ENCODE results near the gene CD82.

Gene CD82

DNA sequence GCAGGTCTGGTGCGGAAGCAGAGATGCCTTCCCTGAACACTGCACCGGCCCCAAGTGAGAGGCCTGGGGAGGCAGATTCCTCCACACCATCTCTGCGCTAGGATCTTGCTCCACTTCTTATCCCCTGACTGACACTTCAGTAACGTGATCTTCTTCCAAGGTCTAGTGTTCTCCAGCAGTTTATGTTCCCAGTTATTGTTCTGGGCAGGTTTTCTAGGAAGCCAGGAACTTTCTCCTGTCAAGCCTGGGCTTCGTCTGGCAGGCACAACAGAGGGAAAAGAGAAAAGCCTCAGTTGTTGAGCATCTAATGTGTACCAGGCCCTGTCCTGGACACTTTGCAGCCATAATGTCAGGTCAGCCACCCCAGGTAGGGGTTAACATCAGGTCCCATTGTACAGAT is 10.5 kb downstream of the CD82 start:
- no peak for DNase-seq (ENCODE audit: low read depth, low spot score)

DNA sequence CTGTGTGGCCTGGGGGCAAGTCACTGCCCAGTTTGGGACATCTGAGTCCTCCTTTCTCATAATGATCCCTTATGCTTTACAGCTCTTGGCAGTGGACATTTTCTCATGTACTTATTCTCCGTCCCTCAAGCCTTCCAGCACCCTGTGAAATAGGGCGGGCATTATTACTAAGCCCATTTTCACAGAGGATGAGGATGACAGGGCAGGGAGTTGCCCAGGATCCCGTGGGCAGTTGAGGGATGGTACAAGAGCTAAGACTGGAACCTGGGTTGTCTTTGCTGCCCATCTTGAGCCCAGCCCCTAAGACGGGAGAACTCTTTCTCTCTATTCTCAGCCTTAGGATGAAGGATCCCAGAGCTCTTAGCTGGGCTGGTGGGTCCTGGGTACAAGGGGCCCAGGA is 11.2 kb downstream of the CD82 start:
- no peak for DNase-seq (ENCODE audit: low read depth, low spot score)

DNA sequence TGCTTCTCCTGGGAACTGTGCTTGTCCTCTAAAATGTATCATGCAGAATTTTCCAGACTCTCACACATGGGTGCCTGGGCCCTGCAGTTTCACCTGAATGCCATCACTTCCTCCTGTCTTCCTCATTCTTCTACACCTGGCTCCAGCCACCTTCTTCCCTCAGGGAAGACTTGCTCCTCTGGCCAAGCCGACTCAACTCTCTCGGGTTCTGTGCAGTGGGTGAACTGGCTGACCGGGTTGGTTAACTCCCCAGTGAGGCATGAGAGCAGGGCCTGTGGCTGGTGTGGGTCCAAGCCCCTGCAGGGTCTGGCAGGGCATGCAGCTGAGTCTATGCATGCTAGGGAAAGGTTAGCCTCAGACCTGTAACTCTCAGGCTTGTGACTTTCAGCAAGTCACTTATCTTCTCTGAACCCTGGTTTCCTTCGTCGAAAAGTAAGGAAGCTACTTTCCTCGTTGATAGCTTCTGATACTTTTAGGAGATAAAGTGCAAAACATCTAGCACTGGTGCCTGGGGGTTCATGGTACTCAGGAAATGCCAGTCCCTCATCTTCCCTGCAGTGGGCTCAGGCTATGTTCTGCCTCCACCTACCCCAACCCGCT is 11.9 kb downstream of the CD82 start:
- DNase-seq (ENCODE audit: low read depth, low spot score), result no peak

DNA sequence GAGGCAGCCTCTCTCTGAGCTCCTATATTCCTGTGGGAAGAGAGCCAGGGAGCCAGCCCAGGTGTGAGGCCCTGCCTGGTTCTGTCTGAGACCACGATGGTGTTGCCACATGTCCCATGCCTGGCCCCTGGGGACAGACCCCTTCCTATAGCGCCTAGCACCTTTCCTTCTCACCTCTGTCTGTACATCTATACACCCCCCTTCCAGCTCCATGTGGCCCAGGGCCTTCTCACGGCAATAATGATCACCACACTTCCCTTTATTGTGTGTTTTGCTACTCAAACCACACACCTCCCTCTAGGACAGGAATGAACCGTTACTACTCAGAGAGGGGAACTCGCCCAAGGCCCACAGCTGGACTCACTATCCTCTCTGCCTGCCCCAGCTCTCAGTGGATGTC is 12.8 kb downstream of the CD82 start:
- no peak for DNase-seq (ENCODE audit: low read depth, low spot score)

DNA sequence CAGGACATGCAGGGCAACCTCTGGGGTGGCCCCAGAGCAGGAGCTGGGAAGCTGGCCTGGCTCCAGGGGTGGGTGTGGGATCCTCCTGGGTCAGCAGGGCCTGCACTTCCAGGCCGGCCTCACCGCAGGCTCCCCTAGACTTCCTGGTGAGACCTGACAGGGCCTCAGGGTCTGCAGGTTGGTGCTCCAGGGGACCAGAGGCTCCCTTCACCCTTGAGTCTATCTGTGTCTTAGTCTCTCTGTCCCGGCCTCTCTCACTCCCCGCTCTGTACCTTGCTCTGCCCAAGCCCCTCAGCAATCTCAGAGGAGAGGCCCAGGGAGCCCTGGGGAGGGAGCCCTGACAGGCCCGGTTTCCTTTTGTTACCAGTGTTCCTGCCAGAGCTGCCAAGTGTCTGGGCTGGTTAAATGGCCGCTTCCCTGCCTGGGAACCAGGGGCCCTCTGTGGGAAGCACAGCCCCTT is 13.9 kb downstream of the CD82 start:
- DNase-seq (ENCODE audit: low read depth, low spot score), result no peak

DNA sequence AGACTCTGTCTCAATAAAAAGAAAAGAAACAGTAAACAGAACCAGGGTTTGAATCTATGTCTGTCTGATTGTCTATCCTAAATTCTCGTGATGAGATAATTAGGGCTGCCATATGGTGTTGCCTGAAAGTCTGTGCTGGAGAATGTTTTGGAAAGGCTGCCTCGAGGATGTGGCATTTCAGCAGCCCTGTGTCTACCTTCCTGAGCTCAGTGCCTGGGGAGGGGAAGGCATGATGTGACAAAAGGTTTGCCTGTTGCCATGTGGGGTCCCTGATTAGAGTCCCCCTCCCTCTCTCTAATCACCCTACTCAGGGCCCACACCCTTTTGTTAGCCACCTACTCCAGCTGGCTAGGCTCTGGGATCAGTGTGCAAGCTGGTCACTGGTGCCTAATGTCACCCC is 15.2 kb downstream of the CD82 start:
- no peak for DNase-seq (ENCODE audit: low read depth, low spot score)

DNA sequence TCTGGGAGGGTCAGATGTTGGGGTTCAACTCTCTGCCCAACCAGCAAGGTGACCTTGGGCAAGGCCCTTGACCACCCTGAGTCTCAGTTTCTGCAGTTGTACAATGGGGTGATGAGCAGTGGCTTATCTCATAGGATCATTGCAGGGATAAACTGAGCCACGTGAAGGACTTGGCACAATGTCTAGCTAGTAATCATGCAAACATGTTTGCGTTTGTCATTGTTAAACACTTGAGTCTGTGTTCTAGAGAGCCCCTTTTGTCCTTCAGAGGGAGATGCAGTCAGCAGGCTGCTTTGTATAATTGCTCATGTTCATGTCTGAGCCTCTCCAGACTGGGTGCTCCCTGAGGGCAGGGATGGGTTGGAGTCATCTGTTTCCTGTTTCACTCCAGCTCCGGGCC is 15.8 kb downstream of the CD82 start:
- DNase-seq (ENCODE audit: low read depth, low spot score), result no peak

DNA sequence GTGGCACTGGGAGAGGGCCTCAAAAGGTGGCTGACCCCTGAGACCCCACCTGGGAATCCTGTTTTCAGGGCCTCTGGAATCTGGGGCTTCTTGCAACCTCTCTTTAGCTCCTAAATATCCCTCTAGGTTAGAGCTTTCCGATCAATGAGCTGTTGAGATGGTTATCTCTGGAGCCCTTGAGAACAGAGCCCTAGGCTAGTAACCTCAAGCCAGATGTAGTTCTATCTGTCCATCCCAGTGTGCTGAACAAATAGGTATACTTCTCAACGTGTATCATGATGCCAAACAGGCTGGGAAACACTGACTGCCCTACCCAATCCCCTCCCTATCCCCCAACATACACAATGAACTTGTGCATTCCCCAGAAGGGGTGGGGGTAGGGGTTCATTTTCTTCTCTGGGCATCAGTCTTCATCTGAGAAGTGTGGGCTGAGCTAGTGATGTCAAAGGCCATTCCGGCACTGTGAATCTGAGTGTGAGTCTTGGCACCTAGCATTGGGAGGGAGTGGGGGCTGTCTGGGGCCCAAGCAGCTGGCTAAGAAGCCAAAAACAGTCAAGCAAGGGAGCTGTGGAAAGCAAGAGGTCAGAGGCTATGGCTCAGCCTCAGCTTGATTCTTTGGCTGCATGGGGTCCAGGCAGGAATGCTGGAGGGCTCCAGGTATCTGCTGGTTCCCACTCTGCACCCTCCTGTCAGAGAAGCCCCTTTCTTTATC is 17.3 kb downstream of the CD82 start:
- DNase-seq (ENCODE audit: low read depth, low spot score), result no peak

DNA sequence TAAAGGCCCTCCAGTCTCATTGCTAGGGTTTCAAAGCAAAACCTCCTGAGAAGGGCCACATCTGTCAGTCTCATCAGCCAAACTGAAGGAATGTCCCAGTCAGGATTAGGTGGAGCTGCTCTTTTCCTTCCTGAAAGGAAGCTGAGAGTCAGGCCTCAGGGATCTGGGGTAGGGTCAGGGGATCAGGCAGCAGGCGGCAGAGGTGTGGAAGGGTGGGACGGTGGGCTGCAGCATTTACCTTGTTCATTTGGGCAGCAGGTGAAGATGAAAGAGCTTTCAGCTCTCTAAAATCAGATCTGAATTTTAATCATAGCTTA is 17.8 kb downstream of the CD82 start:
- DNase-seq (ENCODE audit: low read depth, low spot score), result no peak

DNA sequence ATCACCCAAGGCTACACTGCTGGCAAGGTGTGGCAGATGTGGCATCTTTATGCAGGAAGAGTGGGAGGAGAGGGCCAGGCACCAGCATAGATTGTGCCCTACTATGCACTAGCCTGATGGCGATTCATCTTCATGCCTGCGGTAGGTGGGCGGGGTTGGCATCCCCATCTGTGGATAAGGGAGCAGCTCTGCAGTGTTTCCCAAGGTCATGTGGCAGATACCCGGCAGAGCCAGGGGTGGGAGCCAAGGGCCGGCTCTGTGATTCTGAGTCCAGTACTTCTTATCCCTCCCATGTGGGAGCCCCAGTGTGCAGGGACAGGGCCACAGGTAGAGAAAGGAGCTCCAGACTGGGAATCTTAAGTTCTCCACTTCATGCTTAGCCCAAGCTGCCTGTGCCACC is 20.0 kb downstream of the CD82 start:
- DNase-seq (ENCODE audit: low read depth, low spot score), result no peak

DNA sequence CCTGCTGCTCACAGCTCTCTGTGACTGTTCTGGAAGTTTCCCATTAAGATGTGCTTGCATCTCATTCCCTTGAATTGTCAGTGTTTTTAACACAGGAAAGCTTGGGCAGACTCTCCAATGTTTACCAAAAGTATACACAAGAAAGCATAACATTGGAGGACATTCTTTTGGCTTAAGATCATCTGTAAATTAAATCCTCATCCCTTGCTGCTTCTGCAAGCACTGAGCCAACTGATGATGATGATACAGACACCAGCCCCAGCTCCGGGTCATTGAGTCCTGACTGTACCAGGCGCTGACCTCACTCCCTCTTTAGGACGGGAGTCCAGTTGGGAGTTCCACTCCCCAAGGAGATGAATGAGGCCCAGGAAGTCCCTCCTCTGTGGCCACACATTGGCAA is 23.8 kb downstream of the CD82 start:
- DNase-seq (ENCODE audit: low read depth, low spot score), result no peak

DNA sequence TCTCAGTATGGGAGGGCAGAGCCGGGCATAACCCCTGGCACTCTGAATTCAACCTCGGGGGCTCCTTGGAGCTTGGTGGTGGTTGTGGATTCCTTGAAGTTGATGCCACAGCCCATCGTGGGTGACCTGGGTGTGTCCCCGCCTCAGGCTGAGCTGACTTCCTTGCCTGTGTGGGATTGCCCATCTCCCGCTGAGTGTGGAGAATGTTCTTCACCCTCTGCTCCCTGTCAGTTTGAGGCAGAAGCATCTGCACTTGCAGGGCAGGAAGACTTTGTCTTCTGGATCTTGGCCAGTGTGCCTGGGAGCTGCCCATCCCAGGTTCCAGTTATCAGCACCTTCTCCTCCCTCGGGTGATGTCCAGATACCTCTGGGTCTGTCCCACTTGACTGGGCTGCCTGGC is 25.3 kb downstream of the CD82 start:
- no peak for DNase-seq (ENCODE audit: low read depth, low spot score)

DNA sequence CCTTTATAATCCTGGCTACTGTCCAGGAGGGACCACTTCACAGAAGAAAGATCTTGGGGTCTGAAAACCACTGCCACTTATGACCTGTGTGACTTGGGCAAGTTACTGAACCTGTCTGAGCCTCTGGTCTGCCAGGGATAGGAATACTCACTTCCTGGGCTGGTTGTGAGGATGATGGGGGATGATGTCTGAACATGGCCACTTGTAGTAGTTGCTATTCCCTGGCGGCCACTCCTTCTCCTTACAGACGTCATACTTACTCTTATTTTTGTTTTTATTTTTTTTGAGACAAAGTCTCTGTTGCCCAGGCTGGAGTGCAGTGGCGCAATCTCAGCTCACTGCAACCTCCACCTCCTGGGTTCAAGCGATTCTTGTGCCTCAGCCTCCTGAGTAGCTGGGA is 26.1 kb downstream of the CD82 start:
- no peak for DNase-seq (ENCODE audit: low read depth, low spot score)

DNA sequence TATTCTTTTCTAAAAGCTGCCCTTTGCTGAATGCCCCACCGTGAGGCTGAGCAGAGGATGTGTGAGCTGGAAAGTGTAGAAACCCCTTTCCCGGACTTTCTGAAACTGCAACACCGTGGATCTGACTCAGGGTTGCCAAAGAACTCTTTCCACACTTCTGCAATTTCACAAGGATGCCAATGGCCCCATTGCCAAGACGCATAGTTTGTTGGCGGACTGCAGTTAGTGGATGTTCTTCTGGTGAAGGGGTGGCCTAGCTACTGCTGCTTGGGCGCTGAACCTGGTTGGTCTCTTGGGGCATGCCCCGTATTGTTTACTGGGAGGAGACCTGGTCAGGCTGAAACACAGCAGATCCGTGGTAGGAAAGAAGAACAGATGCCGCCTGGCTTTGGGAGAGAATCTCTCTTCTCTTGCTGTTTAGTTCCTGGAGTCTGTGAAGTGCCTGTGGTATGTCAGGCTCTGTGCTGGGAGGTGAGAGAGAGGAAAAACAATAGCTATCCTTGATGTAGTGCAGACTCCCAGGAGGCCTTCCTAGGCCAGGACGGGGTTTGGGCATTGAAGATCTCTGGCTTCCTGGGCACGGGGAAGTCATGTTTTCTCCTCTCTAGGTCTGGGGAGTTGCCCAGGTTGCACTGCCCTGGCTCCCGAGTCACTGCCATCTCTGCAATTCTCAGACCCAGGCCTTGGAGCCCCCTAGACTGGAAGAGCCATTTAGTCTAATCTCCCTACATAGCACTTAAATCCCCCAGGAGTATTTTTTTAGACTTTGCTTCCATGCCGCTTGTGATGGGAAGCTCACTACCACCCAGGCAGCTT is 26.9 kb downstream of the CD82 start:
- no peak for DNase-seq (ENCODE audit: low read depth, low spot score)

DNA sequence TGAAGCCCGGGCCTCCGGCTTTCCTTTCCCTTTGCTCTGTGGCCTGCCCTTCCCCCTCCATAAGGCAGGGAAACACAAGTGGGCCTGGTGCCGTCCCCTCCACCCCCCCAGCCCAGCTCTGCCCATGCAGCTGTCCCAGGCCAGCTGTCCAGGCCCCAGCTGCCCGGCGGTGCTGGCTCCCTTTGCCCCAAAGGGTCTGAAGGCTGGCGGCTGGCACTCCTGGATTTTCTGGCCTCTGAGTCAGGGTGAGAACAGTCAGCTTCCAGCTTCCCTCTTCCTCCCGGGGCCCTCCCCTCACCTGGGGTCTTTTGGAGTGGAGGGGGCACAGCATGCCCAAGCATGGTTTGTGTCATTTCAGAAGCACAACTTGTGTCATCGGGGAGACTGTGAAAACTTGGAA is 27.8 kb downstream of the CD82 start:
- no peak for DNase-seq (ENCODE audit: low read depth, low spot score)

DNA sequence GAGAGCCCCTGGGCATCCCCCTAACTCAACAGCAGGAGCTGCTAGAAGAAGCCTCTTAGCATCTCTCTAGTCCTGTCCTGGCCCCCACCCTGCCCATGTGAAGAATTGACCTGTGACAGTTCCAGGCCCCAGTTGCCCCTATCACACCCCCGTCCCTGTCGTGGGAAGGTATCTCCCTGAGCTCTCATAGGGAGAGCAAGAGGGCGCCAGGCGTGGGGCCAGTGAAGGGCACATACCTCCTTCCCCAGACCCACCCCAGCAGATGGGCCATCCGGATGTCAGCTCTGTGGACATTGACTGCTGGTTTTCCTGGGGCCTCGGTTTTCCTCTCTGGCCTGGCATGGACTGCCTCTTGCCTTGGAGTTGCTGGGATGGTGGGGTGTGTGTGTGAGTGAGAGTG is 29.5 kb downstream of the CD82 start:
- DNase-seq (ENCODE audit: low read depth, low spot score), result no peak

DNA sequence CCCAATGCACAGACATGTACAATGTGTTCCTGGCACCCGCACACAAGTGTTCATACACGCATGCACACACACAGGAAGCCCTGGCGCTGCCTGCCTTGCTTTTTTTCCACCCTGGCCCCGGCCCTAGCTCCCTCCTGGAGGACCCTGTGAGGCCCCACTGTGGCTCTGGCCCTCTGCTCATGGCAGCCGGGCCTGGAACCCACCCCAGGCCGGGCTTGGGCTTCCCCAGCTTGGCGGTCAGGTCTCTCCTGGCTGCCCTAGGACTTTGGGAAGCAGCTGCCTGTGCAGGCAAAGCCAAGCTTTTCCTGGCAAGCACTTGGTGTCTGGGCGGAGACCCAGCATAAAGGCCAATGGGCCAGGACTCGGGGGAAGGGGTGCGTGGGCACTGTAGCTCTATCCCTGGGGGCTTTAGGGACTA is 30.5 kb downstream of the CD82 start:
- no peak for DNase-seq (ENCODE audit: low read depth, low spot score)

DNA sequence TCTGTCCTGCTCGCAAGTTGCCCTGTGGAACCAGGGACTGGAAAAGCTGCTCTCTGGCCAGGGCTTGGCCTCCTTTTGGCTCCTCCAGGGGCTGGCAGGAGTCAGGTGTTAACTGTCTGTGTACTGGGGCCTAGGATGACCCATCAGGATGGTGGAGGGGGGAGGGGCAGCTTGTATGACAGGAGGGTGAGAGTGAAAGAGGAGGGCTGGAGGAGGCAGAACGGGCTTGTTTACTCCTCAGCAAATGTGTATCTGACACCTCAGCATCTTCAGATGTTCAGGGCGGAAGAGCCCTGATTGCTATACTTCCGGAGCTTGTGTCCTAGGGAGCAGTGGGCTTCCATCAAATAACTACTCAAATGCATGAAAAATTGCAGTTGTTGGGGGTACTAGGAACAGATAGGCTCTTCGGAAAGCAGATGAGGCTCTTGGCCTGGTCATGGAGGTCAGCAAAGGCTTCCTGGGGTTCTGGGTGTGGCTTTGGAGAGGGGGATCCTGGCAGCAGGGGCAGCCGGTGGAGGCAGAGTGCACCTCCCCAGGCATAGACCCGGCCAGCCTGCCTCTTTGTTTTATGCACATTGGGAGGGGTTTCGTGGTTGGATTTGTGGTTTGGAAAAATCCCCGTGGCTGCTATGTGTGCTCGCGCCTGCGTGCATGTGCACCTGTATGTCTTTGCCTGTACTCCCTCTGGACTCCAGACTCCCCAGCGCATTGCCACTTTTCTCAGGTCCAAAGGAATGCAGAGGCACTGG is 31.2 kb downstream of the CD82 start:
- no peak for DNase-seq (ENCODE audit: low read depth, low spot score)

DNA sequence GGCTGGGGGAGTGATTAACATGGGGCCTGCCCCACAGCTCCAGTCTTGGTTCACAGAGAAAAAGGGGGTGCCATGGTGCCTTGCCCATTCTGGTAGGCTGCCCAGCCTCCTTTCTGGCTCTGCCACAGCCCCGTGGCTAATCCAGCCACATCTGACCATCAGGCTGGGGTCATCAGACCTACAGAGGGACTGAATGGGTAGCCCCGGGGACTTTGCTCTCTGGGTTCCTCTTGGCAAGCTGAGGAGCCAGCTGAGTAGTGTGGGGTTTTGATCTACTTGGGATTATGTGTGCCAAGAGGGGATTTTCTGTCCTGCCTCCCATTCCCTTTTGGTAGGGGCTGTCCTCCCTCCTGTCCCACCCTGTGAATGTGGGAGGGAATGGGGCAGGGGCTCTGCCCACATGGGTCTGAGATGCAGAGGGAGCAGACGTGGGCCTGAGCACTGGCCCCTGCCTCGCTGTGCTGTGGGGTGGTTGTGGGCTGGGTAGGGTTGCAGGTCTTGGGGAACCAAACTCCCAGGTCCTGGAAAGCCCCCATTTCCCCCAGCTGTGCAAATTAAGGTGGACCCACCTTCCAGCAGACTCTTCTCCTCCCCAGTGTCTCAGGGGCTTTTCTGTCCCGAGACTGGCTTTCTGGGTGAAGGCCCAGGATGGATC is 32.0 kb downstream of the CD82 start:
- no peak for DNase-seq (ENCODE audit: low read depth, low spot score)

DNA sequence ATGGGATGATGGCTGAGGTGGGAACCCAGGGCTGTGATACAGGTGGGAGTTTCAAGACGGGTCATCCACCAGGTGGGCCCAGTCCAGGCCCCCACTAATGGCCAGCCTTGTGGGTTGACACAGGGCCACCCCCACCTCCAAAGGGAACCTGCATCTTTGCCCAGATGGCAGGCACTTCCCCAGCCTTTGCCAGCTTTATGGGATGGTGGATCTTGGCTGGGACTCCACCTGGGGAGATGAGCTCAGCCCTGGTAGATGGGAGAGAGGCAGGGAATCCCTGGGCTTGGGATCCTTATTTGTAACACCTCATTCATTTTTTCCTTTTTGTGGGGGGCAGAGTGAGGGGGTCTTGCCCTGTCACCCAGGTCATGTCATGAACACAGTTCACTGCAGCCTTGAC is 33.4 kb downstream of the CD82 start:
- no peak for DNase-seq (ENCODE audit: low read depth, low spot score)

DNA sequence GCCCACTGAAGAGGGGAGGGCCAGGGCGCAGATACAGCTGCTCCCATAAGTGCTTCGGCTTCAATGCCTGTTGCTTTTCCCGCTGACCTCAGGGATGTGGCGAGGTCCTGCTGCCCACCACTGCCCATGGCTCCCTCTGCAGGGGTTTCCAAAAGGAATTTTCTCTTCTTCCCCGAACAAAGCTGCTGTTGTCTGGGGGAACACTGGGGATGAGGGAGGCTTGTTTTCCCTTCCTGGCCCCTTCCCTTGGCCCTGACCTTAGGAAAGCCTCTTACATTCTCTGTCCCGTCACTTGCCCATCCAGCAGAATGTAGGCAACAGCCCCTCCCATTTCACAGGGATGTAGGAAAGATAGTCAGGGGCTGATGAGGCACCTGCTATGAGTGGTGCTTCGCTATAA is 34.8 kb downstream of the CD82 start:
- no peak for DNase-seq (ENCODE audit: low read depth, low spot score)

DNA sequence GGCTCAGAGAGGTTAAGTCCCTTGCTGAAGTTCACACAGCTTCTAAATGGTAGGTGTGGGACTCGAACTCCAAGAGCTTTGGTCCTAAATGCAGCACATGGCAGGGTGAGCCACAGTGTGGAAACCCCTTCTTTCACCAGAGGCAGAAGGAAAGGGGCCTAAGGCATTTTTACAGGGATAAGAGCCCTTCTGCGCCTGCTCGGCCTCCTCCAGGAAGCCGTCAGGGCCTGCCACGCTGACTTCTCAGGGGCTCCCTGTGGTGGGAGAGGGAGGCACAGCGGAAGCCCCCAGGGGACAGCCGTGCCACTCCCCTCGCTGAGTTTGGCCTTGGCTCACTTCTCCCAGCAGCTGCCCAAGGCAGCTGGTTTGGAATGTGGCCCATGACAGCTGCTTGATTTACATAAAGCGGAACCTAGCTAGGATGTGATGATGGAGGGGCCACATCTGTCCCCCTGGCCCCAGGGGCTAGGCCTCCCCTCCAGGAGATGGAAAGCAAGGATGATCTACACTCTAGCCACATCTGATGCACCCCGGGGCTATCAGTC is 35.4 kb downstream of the CD82 start:
- no peak for DNase-seq (ENCODE audit: low read depth, low spot score)
